ENCODE results near the gene CTXN1.

GRCh38 chr19:7924241-7924640, 1.7 kb downstream of the CTXN1 start:
- TF ChIP-seq POLR2A (IDR thresholded peaks at IDR 0.05), result no peak
- no peak for TF ChIP-seq CTCF (IDR thresholded peaks at IDR 0.05)

Measured in prostate gland (tissue), 2 donors.